ENCODE results near the gene LIPH.

The LIPH gene

GRCh38 chr3:185537369-185537970, 14.9 kb downstream of the LIPH start:
- DNase-seq: no peak

- no peak for DNase-seq
Observed at GRCh38 chr3:185534511-185534910, 17.9 kb downstream of the LIPH start.

GRCh38 chr3:185532901-185533300, 19.5 kb downstream of the LIPH start:
- DNase-seq: no peak

- DNase-seq: no peak
Observed at GRCh38 chr3:185530856-185531255, 21.5 kb downstream of the LIPH start.

GRCh38 chr3:185528532-185528931, 23.9 kb downstream of the LIPH start:
- no peak for DNase-seq

GRCh38 chr3:185527364-185527763, 25.0 kb downstream of the LIPH start:
- no peak for DNase-seq

GRCh38 chr3:185526349-185526951, 25.9 kb downstream of the LIPH start:
- no peak for DNase-seq

GRCh38 chr3:185521349-185522138, 30.8 kb downstream of the LIPH start:
- DNase-seq: no peak

- DNase-seq: no peak
Observed at GRCh38 chr3:185519021-185519420, 33.4 kb downstream of the LIPH start.

- no peak for DNase-seq
Observed at GRCh38 chr3:185517387-185518130, 34.8 kb downstream of the LIPH start.

- no peak for DNase-seq
Observed at GRCh38 chr3:185511711-185512110, 40.7 kb downstream of the LIPH start.

GRCh38 chr3:185508335-185508991, 43.9 kb downstream of the LIPH start:
- DNase-seq: no peak

GRCh38 chr3:185507883-185508282, 44.5 kb downstream of the LIPH start:
- DNase-seq: no peak

- DNase-seq: no peak
Observed at GRCh38 chr3:185504636-185505035, 47.8 kb downstream of the LIPH start.

GRCh38 chr3:185503521-185503920, 48.9 kb downstream of the LIPH start:
- DNase-seq: no peak

- no peak for DNase-seq
Observed at GRCh38 chr3:185502987-185503386, 49.4 kb downstream of the LIPH start.

GRCh38 chr3:185498503-185499396, 53.6 kb downstream of the LIPH start, which contains the start of gene TMEM41A:
TMEM41A (minus strand) TSS chr3:185499035; CDS start chr3:185498961, 74 bp downstream.
- DNase-seq: peak; percentile 85

GRCh38 chr3:185490241-185490640, 62.1 kb downstream of the LIPH start:
- no peak for DNase-seq

- DNase-seq: no peak
Observed at GRCh38 chr3:185489462-185489861, 62.9 kb downstream of the LIPH start.

GRCh38 chr3:185488465-185488864, 63.9 kb downstream of the LIPH start:
- no peak for DNase-seq

- no peak for DNase-seq
Observed at GRCh38 chr3:185486394-185486793, 66.0 kb downstream of the LIPH start.

GRCh38 chr3:185484296-185484695, 68.1 kb downstream of the LIPH start:
- DNase-seq: no peak
